Activated CD8-positive, alpha-beta memory T cell treated with anti-CD3 and anti-CD28 coated beads, Interleukin-2, amount 50 U/mL, for 48 hours (primary cell): Measurements from ENCODE around the gene AP5M1.
A peak's percentile ranks its signal among the peaks of the same experiment; 100 is the strongest.
"Not testable (repeated sequence)": the region's sequence is repeated elsewhere in the genome, so short reads cannot be mapped to it uniquely, and the experiment has no call there.

Experiments
- DNase-seq: peaks from one replicate; pipeline ENCODE4 v3.0.0-alpha.2; 2020

Gene AP5M1, protein sequence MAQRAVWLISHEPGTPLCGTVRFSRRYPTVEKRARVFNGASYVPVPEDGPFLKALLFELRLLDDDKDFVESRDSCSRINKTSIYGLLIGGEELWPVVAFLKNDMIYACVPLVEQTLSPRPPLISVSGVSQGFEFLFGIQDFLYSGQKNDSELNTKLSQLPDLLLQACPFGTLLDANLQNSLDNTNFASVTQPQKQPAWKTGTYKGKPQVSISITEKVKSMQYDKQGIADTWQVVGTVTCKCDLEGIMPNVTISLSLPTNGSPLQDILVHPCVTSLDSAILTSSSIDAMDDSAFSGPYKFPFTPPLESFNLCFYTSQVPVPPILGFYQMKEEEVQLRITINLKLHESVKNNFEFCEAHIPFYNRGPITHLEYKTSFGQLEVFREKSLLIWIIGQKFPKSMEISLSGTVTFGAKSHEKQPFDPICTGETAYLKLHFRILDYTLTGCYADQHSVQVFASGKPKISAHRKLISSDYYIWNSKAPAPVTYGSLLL

DNA sequence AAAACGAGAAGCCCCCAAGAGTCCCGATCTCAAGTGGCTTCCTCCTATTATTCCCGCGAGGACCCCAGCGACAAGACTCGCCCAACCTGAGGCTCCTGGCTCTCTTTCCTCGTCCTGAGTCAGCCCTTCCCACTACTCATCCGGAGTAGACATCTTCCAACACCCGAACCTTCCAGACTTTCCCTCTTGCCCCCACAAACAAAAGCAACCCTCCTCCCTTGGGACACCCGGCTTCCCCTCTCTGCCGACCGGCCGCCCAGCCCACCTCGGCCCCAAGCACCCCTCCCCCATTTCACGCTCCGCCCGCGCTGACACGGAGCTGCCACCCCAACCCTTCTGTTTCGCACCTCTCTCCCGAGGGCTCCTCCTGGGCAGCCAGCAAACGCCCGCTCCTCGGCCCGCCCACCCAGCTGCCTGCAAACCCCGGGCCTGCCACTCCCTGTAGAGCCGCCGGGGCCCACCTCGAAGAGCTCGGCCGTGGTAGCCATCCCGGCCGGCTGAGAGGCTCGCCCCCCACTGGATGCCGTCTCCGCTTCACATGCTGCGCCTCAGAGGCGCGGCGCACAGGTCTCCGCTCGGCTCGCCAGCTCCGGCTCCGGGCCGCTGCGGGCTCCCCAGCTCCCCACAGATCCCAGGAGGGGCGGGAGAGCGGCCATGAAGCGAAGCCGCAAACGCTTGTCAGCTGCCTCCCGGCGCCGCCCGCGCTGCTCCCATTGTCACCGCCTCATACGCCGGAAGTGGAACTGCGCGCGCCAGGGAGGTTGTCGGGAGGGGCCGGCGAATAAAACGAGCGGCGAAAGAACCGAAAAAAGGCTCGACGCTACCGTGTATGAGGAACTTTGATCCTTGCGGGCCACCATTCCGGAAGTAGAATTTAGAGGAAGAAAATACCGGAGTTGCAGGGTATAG, at the start of gene AP5M1, which contains the start of gene EXOC5:
Gene AP5M1, plus strand, starts transcription at position 811 of the 909 bp plus-strand sequence. CDS start 344 bp downstream, outside the sequence.
Gene EXOC5, minus strand, starts transcription at position 745 of the 909 bp plus-strand sequence. Its CDS starts 257 bp downstream, at position 488.
- peak; percentile 94 for DNase-seq

DNA sequence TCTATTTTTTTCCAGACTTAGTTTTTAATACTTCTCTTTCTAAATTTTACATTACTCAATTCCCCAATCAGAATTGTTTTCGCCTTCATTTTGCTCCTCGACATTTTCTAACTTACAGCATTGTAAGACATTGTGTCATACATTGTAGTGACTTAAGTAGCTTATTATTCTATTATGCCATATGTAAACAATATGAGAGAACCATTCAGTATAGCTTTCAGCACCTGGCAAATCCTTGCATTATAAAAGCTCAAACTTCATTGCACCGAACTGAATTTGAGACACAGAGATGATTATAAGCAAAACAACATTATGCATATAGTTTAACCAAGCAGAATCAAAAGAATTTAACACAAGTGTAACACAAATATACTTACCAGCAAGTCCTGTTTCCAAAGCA, 46.8 kb upstream of the AP5M1 start:
- DNase-seq: no peak

DNA sequence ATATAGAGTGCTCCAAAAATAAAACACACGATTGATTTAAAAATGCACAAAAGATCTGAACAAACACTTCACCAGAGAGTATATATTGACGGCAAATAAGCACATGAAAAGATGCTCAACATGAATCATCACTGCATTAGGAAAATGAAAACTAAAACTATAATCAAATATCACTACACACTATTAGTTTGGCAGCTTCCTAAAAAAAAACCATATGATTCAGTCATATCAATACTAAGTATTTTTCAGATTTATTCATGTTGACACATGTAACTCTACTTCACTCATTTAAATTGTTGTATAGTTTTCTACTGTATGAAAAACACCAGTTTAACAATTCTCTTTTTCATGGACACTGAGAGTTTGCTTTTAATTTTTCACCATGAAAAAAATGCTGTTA, 41.7 kb upstream of the AP5M1 start:
- no peak for DNase-seq

- DNase-seq: not testable (repeated sequence)
Measured at GRCh38 chr14:57228320-57228719, 40.5 kb upstream of the AP5M1 start.

GRCh38 chr14:57232006-57232405, 36.8 kb upstream of the AP5M1 start:
- DNase-seq: no peak

DNA sequence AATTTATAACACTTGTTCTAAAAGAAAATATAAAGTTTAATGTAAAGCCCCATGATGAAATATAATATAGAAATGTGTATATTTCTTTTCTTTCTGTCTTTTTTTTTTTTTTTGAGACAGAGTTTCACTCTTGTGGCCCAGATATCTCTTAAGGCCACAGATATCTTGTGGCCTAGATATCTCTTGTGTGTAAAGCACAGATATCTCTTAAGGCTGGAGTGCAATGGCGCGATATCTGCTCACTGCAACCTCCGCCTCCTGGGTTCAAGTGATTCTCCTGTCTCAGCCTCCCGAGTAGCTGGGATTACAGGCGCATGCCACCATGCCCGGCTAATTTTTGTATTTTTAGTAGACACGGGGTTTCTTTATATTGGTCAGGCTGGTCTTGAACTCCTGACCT, 28.7 kb upstream of the AP5M1 start:
- not testable (repeated sequence) for DNase-seq

DNA sequence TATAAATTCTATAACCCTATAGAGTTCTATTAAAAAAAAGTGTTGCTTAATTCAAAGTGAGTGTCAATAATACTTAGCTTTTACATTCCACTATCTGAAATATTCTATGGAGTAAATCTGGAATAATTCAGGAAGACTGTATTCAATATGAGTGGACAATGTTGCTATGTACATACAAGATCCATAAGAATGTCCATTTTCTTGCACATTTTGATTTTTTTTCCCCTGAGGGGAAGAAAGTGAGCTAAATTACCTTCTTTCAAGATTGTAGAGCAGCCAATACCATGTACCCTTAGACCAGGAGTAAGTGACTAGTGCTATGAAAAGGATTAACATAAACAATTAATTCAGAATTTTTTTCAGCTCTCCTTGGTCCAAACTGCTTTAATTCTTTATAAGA, 25.5 kb upstream of the AP5M1 start:
- no peak for DNase-seq

DNA sequence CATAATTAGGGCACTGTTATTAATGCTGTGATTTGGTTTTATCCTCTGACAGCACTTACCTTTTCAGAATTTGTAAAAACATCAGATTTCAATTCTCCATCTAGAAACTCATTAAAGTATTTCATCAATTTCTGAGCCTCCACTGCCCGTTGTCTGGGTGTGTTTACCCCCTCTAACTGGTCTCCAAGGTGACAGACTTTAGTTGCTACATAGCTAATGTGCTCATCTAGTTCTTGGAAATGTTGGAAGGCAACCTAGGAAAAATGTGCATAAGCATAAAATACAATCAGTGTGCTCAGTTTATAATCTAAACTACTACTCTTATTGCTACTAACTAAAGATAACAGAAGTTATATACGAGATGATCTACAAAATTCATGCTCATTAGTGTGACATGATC, 24.7 kb upstream of the AP5M1 start:
- no peak for DNase-seq

DNA sequence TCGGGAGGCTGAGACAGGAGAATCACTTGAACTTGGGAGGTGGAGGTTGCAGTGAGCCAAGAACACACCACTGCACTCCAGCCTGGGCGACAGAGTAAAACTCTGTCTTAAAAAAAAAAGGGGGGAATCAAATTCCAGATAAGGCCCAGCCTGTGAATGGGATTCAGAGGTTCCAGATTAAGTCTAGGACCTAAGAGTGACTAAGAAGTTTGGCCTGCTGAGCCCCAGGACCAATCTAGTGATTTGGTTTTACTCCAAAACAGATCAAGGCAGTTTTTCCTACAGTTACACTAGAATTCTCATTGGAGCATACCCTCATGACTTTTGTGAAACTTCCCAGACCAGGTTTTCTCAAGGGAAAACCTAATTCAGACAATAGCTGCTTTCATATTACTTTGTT, 22.8 kb upstream of the AP5M1 start:
- DNase-seq: no peak

- DNase-seq: no peak
Measured at GRCh38 chr14:57246933-57247657, 21.7 kb upstream of the AP5M1 start.

DNA sequence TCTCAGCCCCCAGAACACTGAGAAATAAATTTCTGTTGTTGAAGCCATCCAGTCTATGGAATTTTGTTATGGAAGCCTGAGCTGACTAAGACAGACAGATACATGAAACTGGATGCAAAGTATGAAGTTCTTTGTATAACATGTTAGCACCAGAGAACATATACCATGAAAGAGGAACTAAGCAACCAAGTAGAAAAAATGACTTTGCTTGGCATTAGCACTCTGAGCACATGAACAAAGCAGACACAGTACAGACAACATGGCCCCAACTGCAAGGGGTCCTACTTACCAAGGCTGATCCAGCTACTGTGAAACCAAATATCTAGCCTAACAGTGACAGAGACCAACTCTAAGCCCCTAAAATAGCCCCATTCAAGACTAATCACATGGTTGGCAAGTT, 13.9 kb upstream of the AP5M1 start:
- DNase-seq: no peak

GRCh38 chr14:57258221-57258620, 10.6 kb upstream of the AP5M1 start:
- not testable (repeated sequence) for DNase-seq

DNA sequence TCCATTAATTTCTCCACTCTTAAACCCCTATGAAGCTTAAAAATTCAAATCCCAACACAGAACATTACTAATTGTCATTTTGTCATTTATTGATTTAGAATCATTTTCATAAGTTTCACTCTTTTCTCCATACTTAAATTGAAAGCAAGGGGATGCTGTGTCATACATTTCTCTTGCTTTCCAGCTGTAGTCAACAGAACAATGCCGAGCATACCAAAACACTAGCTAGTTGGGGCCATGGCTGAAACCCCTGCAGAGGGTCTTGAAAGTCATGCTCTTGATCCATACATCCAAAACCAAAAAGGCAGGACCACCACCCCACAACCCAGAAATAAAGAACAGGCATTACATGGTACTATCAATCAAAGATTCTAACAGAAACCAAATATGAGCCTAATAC, 9.1 kb upstream of the AP5M1 start:
- no peak for DNase-seq

DNA sequence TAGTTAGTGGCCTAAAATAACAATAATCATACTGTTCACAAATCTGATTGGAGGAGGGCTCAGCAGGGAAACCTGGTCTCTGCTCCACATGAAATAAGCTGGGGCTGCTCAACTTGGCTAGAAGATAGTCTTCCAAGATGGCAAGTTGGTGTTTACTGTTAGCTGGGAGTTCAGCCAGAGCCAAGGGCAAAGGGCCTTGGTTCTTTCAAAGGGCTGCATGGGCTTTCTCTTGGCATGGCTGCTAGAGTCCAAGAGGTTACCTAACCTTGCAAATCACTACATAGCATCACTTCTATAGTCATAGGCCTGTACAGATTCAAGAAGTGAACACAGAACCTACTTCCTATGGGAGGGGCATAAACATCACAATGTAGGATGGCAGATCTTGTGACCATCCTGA, 7.2 kb upstream of the AP5M1 start:
- no peak for DNase-seq

- DNase-seq: no peak
Measured at GRCh38 chr14:57262117-57262516, 6.7 kb upstream of the AP5M1 start.

DNA sequence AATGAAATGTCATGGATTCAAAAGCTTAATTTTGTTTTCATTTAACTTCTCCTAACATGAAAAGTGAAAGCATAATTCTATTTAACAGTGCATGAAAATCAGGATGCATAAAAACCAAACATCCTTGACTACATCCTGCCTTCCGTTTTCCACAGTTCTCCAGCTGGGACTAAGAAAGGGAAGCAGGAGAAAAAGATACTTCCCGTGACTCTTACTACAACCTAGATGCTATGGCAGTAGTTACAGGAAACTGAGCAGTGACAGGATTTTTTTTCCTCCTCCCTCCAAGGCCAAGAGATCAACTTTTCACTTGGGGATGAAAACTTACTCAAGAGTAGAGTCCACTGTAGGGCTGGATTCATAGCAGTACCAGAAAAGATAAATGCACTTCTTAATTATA, 2.7 kb upstream of the AP5M1 start:
- no peak for DNase-seq

- DNase-seq: no peak
Measured at GRCh38 chr14:57273236-57273635, 4.5 kb downstream of the AP5M1 start.

- DNase-seq: no peak
Measured at GRCh38 chr14:57274551-57274950, 5.8 kb downstream of the AP5M1 start.

- no peak for DNase-seq
Measured at GRCh38 chr14:57275023-57275664, 6.4 kb downstream of the AP5M1 start.

GRCh38 chr14:57277062-57277461, 8.3 kb downstream of the AP5M1 start:
- DNase-seq: no peak

DNA sequence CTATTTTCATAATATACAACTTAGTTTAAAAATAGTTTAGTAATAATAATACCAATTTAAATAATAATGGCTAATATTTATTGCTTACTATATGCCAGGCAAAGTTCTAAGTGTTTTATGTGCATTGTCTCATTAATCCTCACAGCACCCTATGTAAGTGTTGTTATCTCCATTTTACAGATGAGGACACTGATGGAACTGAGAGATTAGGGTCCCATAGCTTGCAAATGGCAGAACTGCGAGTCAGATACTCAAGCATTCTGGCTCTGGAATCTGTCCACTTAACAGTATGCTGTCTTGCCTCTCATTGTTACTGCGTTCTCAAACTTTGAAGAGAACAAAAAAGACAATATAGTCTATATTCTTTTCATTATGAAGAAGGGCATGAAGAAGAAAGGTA, 19.0 kb downstream of the AP5M1 start:
- DNase-seq: no peak

- DNase-seq: no peak
Measured at GRCh38 chr14:57290751-57291150, 22.0 kb downstream of the AP5M1 start.
